GM21381 (cell line): ENCODE measurements around the gene DCAF16.
"Not testable (repeated sequence)": the region's sequence is repeated elsewhere in the genome, so short reads cannot be mapped to it uniquely, and the experiment has no call there.

ENCODE experiments used
- ATAC-seq: cut with Tn5 transposase; IDR thresholded peaks from one replicate; pipeline ENCODE4 v1.9.1; 2021; ENCODE audit warnings: mild to moderate bottlenecking, moderate library complexity; ENCODE audit not compliant: unreplicated experiment

The DCAF16 gene

DNA sequence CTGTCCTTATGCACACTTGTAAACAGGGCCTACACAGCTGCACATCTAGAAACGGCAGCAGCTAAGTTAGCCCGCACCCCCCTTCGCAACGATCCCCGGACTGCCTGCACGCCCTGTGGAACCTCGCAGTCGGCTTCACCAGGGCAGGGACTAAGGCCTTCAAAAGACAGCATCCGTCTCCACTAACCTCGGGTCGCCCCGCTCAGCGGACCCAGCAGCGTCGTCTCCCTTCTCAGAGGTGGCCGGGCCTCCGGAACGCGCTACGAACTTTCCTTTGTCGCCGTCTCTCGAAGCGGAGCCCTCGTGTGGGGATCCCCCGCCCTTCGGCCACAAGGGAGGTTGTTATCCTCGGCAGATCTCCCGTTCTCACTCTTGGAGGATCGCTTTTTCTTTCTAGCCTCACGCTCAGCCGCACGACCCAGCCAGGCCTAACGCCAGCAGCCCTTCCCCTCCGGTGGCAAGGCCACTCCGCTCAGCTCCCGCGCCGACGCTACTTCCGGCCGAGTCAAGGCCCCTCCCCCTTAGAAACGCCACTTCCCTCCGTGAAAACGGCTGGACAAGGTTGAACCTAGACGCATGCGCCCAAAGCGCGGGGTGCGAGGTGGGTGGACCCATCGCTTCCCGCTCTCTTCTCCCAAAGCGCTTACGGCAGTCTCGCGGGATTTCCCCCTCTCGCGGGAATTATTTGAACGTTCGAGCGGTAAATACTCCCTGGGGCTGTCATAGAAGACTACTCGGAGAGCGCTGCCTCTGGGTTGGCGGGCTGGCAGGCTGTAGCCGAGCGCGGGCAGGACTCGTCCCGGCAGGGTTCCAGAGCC is at the start of gene DCAF16, which contains the start of gene NCAPG:
Gene DCAF16 (minus strand): TSS at position 498 of the 818 bp plus-strand sequence. CDS start 6,616 bp downstream, outside the sequence.
Gene NCAPG (plus strand): TSS at position 720 of the 818 bp plus-strand sequence. CDS start 99 bp downstream, outside the sequence.
- peak; percentile 88 for ATAC-seq

DNA sequence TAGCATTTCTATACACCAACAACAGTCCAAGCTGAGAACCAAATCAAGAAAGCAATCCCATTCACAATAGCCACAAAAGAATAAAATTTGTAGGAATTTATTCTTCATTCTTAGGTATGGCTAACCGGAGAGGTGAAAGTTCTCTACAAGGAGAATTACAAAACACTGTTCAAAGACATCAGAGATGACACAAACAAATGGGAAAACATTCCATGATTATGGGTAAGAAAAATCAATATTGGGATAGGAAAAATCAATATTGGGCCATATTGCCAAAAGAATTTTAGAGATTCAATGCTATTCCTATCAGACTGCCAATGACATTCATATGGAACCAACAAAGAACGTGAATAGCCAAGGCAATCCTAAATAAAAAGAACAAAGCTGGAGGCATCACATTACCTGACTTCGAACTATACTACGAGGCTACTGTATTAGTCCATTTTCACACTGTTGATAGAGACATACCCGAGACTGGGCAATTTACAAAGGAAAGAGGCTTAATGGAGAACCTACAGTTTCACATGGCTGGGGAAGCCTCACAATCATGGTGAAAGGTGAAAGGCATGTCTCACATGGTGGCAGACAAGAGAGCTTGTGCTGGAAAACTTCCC is 49.3 kb upstream of the DCAF16 start:
- no peak for ATAC-seq

DNA sequence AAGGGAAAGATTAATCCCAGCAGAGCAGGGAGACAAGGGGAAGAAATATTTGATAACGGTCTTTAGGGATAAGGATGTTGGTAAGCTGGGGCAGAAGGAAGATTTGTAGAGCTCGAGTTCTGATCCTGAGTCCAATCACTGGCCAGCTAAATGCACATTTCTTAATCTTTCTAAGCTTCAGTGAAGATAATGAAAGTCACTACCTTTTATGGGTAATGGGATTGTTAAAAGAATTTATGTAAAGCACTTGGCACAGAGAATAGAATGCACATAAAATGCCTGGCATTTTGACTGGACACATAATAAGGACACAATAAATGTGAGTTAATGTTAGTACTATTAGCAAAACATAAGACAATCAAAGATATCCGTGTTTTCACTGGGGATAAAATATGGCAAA is 43.5 kb upstream of the DCAF16 start:
- no peak for ATAC-seq

- no peak for ATAC-seq
Measured at GRCh38 chr4:17851959-17852358, 41.4 kb upstream of the DCAF16 start.

- ATAC-seq: not testable (repeated sequence)
Measured at GRCh38 chr4:17850295-17850694, 39.7 kb upstream of the DCAF16 start.

DNA sequence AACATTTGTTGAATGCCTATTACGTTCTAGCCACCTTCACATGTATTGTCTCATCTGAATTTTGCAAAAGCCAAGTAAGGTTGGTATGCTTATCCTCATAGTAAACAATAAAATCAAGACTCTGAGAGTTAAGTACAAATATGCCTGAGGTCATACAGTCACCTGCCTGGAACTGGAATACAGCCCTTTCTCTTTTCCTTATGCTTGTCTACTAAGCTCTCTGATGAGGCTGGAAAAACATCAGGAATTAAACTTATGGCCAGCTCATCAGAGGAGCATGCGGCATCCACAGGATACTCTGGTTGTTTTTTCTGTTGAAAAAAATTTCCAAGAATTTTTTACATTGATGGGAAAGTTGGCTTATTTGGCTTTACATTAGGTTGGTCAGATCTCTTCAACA is 35.7 kb upstream of the DCAF16 start:
- ATAC-seq: no peak

DNA sequence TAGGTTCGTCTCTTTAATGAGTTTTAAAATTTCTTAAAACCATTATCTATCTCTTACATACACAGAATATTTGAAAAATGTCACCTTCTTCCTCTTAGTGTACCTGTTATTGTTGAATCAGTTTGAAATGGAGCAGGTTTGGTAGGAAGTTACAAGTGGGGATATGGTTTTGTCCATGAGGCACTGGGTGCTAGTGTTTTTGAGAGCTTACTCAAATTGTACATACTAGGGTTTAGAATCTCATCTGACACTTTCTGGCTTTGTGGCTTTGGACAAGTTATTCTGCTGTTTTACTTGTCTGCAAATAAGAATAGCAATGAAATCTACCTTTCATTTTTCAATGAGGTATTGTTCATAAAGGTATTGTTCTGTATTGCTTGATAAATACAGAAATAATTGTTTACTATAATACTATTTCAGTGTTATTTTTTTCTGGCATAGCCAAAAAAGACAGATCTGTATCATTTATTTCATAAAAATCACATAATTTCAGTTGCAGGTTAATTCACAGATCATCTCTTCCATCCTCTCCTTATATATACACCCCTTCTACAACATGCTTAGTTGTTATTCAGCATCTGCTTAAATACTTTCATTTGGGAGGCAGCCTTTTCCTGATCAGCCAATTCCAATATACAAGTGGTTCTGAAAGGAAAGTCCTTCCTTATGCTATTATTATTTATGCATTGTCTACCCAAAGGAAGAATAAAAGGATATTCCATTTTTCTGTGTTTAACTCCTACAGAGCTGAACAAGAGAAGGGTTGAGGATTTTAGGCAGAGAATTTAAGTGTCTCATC is 13.5 kb upstream of the DCAF16 start:
- no peak for ATAC-seq

DNA sequence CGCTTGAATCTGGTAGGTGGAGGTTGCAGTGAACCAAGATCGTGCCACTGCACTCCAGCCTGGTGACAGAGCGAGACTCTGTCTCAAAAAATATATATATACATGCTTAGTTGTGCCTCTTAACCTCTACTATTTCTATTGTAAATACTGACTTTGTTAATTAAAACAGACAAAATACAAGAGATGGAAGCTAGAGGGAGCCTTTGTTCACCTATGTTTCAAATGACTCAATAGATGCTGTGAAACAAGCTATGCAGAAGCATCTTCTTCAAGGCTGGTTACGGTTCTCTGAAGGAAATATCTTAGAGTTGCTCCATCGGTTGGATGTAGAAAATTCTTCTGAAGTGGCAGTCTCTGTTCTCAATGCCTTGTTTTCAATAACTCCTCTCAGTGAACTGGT is 6.5 kb upstream of the DCAF16 start:
- ATAC-seq: peak; percentile 63

DNA sequence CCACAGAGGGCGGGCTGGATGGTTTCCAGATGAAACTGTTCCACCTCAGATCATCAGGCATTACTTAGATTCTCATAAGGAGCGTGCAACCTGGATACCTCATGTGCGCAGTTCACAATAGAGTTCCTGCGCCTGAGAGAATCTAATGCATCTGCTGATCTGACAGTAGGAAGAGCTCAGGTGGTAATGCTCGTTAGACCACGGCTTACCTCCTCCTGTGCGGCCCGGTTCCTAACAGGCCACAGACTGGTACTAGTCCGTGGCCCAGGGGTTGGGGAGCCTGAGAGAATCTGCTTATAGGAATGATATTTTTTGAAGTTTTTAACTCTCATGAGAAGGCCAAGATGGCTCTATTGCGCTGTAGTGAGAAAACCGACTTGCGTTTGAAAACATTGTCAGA is 5.6 kb upstream of the DCAF16 start:
- ATAC-seq: no peak

- no peak for ATAC-seq
Measured at GRCh38 chr4:17814140-17814539, 3.6 kb upstream of the DCAF16 start.

GRCh38 chr4:17812801-17813200 is 2.2 kb upstream of the DCAF16 start:
- no peak for ATAC-seq

DNA sequence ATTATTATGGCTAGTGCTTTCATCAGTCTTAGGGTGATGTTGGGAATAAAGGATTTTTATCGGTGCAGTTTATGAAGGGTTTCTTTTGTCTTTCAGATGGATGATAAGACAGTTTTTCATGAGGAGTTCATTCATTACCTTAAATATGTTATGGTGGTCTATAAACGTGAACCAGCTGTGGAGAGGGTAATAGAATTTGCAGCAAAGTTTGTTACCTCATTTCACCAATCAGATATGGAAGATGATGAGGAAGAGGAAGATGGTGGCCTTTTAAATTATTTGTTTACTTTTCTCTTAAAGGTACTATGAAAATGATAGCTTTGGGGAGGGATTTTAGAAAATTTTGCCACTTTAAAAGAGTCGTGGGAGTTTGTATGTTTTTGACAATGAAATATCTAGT is 1.6 kb upstream of the DCAF16 start:
- ATAC-seq: no peak

DNA sequence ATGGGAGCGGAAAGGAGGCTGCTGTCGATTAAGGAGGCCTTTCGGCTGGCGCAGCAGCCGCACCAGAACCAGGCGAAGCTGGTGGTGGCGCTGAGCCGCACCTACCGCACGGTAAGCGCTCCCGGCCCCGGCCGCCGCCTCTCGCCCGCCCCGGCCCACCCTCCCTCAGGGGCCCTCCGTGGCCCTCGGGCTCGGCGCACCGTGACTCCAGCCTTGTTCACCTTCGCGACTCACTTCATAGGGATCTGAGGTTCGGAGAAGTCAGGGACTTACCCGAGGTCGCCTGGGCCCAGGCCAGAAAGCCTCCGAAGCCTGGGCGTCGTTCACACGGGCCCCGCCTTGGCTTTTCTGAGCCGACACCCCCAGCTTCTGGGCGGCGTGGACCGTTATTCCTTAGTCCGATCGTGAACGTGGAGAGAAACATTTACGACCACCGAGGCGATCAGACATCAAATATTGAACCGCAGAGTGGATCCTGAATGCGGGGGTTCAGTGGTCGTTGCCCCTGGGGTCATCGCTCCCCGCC is 584 bp upstream of the DCAF16 start:
- peak; percentile 34 for ATAC-seq

DNA sequence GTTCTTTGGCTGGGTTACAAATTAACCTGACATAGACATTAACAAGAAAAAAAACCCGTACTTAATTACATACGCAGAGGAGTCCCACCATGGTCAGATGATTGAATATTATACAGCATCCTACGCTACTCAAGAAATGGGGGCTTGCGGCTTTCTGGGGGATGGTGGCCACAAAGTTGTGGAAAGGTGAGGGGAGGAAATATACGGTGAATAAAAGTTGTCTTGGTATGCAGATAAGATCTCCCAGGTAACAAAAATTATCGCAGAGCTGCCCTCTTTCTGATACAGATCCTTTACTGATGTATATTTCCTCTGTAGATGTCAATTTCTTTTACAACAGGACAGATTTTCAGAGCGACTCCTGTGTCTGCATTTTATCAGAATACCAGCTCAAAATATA is 890 bp downstream of the DCAF16 start:
- ATAC-seq: no peak

- no peak for ATAC-seq
Measured at GRCh38 chr4:17807446-17807845, 3.1 kb downstream of the DCAF16 start.

DNA sequence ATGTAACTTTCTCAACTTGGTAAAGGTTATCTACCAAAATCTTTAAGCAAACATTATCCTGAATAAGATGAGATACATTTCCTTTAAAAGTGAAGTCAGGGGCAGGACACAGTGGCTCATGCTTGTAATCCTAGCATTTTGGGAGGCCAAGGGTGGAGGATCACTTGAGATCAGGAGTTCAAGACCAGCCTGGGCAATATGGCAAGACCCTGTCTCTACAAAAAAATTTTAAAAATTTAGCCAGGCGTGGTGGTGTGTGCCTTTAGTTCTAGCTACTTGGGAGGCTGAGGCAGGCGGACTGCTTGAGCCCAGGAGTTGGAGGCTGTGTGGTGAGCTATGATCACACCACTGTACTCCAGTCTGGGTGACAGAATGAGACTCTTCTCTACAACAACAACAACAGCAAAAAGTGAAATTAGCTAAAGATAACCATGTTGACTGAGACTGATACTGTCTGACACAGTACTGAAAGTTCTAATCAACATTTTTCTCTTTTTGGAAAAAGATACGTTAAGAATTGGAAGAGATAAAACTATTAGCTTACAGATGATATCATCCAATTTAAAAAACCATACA is 4.9 kb downstream of the DCAF16 start:
- no peak for ATAC-seq

GRCh38 chr4:17797808-17798207 is 12.7 kb downstream of the DCAF16 start:
- ATAC-seq: no peak

DNA sequence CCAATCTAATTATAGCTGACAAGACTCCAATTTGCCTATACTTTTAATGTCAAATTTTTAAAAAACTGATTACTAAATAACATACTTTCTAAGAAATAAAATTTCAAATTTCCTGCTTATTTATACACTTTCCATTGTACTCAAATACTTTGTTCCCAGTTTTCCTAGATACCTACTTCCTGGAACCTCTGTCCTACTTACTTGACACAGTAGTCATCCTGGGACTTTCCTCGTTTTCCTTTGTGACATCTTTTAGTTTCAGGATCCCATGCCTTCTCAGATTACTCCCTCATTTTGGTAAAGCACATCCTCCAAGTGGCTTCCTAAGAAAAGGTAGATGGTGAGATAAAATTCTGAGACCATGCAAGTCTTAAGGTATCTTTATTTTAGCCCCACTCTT is 15.8 kb downstream of the DCAF16 start:
- no peak for ATAC-seq

GRCh38 chr4:17788956-17789355 is 21.6 kb downstream of the DCAF16 start:
- ATAC-seq: no peak

GRCh38 chr4:17787315-17787714 is 23.2 kb downstream of the DCAF16 start:
- no peak for ATAC-seq

DNA sequence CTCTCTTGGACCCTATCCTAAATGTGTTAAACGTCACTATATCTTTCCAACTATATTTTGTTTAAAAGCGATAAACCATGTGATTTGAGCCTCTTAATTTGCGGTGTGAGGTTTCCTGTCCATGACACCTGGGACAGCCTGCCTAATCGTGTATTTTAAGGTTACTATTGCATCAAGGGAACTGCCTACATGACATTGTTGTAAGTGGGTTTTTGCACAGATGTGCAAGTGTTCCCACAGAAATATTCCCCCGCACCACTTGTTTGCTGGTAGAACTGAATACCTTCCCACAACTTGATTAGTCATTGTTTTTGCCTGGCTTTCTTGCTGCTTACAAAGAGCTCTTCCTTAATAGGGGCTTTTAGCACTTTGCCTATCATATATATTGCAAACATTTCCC is 24.0 kb downstream of the DCAF16 start:
- ATAC-seq: peak; percentile 61
